ENCODE measurements around the gene TOX3.

Gene TOX3

GRCh38 chr16:52547004-52547833, at the start of gene TOX3:
TSS of gene TOX3 (minus strand) at chr16:52547143. CDS start at chr16:52546723, 420 bp downstream.
- DNase-seq, result no peak

DNA sequence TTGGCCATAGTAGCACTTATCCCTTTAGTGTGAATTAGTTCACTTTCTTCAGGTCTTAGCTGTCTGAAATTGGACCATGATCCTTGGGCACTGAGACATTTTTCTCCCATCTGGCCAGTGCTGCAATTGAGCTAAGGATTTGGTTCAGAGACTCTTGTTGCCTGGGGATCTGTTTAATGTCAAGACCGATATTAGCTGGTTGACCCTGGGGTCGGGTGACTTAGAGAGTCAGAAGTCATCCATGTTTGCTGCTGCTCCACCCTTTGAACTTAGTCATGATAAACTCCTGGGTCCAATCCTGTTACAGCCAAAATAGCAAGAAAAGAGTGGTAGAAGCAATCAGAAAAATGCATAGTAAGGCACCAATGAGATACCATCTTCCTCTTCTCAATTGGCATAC, 45.8 kb upstream of the TOX3 start:
- no peak for DNase-seq

- DNase-seq, result no peak
Observed at GRCh38 chr16:52591934-52592592, 45.1 kb upstream of the TOX3 start.

DNA sequence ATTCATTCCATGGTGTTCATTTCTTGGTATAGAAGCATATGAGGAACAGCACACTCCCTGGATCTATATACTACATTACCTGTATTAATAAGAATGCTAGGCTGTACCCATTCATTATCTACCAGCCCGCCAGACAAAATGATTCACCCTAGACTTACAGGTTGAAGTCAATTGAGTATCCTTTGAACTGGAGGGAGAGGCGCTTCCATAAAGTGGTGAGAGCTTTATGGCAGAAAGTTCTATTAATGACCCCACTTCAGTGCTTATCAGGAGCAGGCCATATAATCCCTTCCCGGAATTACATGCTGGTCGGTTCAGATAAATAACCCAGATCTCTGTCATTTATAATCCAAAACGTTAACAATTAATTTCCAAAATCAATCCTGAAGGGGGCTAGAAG, 44.5 kb upstream of the TOX3 start:
- DNase-seq, result no peak

DNA sequence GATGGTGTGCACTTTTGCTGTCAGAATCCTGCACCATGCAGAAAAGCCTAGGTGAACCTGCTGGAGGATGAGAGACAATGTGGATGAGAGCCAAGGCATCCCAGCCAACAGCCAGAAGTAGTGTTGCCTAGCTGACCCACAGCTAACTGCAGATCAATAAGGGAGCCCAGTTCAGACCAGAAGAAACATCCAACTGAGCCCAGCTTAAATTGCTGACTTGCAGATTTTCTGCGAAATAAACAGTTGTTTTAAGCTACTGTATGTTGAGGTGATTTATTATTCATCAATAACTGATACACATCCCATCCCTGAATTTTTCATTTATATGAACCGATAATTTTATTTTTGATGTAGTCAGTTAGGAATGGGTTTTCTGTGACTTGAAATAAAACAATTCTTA, 39.2 kb upstream of the TOX3 start:
- no peak for DNase-seq

GRCh38 chr16:52584354-52585320, 37.7 kb upstream of the TOX3 start:
- DNase-seq, result no peak

DNA sequence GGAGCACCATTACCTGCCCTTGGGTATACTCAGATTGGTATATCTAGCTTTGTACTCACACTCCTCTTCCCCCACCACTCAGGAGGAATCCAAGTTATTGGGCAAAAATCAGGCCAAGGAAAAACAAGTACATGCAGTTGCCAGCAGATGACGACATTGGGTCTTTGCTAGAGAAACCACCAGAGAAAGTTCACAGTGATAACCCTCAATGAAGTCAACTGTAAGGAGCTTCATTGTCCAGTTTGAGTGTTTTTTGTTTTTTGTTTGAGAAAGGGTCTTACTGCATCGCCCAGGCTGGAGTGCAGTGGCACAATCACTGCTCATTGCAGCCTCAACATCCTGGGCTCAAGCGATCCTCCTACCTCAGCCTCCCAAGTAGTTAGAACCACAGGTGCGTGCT, 34.6 kb upstream of the TOX3 start:
- DNase-seq, result no peak

- DNase-seq, result no peak
Observed at GRCh38 chr16:52580488-52580887, 33.5 kb upstream of the TOX3 start.

- DNase-seq, result no peak
Observed at GRCh38 chr16:52578829-52579498, 32.0 kb upstream of the TOX3 start.

DNA sequence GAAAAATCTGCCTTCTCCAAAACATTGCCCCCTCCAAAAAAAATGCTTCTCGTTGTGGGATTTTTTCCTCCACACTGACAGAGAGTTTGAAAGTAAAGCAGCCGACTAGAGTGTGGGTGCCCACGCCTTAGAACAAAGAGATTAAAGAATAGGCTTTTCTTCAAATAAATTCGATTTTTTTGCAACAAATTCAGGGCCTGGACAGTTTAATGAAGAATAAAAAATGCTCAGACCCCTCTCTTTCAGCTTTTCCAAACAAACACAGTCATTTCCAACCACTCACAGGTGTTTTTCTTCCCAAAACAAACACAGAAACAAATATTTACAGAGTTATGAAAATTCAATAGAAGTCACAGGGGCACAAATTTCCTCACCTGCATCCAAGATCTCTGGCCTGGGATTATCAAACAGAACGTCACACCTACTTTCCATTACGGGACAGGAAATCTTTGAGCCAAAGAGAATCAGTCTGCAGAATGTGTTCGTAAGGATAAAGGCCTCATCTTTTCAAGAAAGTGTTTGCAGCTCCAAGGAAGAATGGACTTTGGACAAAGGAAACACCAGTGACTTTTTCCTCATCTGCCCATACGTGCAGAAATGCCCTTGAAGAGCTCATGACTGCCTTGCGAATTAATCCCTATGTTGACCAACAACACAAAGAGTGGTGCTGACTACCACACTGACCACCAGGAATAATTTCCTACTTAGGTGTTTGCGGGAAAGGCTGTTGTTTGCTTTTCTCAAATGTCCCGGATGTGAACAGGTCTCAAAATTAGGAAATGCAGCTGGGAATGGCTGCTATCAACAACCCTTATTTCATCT, 31.3 kb upstream of the TOX3 start:
- DNase-seq, result no peak

DNA sequence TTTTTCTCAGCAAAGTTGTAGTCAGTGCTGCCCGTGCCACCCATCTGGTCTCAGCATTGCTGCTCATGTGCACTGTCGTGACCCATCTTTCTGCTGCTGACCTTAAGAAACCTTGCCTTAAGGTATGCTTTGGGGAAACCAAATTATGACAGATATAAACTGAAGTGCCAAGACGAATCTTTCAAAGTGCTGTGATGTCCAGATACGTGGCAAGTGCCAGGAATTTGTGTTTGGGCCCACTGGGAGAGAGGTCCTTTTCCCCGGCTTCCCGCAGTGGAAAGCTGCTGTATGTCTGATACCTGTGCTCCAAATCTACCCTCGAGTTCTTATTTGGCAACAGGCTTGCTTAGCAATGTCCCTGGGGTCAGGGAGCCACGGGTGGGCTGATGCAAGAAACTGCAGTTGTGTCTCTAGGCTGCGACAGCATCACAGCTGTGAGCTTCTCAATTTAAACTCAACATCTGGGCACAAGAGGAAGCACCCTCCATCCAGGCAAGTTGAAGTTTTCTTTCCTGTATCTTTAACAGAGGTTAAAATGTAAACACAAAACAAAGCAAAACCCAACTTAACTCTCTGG, 30.3 kb upstream of the TOX3 start:
- DNase-seq, result no peak

- no peak for DNase-seq
Observed at GRCh38 chr16:52573365-52574299, 26.7 kb upstream of the TOX3 start.

DNA sequence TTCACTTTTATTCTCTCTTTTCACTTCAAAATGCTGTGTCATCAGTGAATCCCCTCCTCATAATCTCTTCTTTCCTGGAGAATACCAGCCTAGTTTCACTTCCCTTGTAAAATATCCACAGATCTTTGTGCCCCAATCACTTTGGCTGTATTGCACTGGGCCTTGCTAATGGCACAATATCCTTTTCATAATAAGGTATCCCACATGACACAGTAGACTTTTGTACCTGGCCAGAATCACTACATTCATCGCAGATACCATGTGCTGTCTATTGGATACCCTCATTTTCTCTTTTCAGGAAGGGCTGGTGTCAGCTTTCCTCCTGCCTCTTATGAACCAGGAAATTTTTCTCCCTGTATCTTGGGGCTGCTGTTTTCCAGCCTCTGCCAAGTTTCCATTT, 25.7 kb upstream of the TOX3 start:
- DNase-seq, result no peak

GRCh38 chr16:52570495-52571091, 23.6 kb upstream of the TOX3 start:
- DNase-seq, result no peak

DNA sequence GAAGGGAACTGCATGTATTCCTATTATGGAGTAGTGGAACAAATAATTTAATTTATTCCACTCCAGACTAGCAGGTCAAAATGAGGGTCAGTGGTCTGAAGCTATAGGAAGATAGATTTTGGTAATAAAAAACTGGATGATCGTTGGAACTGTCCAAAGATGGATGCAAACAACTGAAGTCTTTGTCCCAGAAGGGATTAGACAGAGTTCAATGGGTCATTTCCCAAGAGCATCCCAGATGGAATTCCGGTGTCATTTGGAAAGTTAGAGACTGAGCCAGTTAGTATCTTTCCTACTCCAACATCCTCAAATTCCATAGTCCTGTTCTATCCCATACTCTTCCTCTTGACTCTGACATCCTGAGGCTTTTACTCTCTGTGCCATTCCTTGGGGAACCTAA, 22.8 kb upstream of the TOX3 start:
- no peak for DNase-seq

GRCh38 chr16:52568983-52569690, 22.2 kb upstream of the TOX3 start:
- no peak for DNase-seq

- no peak for DNase-seq
Observed at GRCh38 chr16:52568495-52568894, 21.6 kb upstream of the TOX3 start.

DNA sequence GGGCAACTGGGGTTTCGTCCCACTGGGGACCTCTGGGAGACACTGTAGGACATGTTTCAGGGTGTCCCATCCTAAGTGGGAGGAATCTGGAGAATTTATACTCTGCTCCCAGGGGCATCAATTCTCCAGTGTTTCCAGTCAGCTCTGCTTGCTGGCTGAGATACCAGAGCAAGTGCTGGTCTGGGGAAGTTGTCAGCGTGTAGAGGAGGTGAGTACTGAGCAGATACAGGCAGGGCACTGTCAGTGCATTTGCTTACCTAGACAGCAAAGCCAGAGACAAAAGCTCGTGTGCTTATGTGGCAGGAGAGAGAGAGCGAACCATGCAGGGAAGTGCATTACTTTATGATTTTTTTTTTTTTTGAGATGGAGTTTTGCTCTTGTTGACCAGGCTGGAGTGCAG, 20.2 kb upstream of the TOX3 start:
- DNase-seq, result no peak

All from activated CD4-positive, alpha-beta T cell treated with anti-CD3 and anti-CD28 coated beads for 48 hours (primary cell).